Breast epithelium (tissue), 3 donors: ENCODE results near the gene SPRR5.

ENCODE experiments used
- POLR2A ChIP-seq: fragments of 450-650 bp; IDR thresholded peaks from one replicate; pipeline ENCODE4 v1.6.1; 2016; ENCODE audit warnings: antibody characterized with exemption, mild to moderate bottlenecking, moderate library complexity
- POLR2AphosphoS5 ChIP-seq, 3 donors: sonication (generic); formaldehyde crosslinking; IDR thresholded peaks; one replicate each; pipeline ENCODE4 v1.6.1; 2017; ENCODE audit warnings: antibody characterized with exemption in 3 of 3
- TF ChIP-seq, protein P1 (sequence below), 3 donors: fragments of 450-650 bp; IDR thresholded peaks; one replicate each; pipeline ENCODE4 v1.5.1; 2016 to 2017; ENCODE audit warnings: antibody characterized with exemption in 3 of 3, mild to moderate bottlenecking in 3 of 3, moderate library complexity in 3 of 3

DNA sequence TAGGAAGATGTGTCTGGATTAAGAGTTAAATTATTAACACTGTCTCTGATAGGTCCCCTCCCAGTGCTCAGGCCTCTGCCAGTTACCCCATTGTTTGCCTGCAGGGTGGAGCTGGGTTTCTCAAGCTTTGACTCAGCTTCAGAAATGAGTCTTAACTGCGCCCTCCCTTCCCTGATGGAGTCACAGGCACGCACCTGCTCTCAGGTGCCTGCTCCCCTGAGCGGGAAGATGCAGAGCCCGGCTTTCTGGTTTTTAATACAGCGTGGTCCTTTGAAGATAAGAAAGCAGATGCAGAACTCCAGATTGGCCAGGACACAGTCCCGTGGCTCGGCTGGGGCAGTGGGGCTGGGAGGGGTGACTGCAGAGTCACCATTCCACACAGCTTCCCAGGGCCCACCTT lies 20.2 kb downstream of the SPRR5 start:
- TF ChIP-seq, protein P1, sequence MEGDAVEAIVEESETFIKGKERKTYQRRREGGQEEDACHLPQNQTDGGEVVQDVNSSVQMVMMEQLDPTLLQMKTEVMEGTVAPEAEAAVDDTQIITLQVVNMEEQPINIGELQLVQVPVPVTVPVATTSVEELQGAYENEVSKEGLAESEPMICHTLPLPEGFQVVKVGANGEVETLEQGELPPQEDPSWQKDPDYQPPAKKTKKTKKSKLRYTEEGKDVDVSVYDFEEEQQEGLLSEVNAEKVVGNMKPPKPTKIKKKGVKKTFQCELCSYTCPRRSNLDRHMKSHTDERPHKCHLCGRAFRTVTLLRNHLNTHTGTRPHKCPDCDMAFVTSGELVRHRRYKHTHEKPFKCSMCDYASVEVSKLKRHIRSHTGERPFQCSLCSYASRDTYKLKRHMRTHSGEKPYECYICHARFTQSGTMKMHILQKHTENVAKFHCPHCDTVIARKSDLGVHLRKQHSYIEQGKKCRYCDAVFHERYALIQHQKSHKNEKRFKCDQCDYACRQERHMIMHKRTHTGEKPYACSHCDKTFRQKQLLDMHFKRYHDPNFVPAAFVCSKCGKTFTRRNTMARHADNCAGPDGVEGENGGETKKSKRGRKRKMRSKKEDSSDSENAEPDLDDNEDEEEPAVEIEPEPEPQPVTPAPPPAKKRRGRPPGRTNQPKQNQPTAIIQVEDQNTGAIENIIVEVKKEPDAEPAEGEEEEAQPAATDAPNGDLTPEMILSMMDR (IDR thresholded peaks at IDR 0.05): no peak
- TF ChIP-seq POLR2A (no peak), POLR2AphosphoS5 (IDR thresholded peaks at IDR 0.05) (no peak)
